Measurements from ENCODE around the gene PDSS2.

DNA sequence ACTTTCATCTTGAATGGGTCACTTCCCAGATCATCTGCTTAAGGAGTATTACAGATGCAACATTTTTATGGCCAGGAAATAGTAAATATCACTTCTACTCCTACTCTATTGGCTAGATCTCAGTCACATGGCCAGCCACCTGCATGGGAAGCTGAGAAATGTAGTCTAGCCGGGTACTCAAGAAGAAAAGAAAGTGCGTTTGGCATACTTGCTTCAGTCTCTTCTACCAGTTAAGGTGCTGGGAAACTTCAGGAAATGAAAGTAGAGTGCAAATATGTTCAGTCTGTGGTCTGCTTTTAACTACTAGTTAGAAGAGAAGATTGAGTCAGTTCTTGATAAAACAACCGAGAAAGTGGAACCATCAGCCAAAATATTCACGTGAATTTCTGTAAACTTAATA is 129.2 kb downstream of the PDSS2 start:
- TF ChIP-seq POLR2A (IDR thresholded peaks at IDR 0.05), result no peak
- TF ChIP-seq POLR2AphosphoS5 (IDR thresholded peaks at IDR 0.05), result no peak
- TF ChIP-seq, protein P1, sequence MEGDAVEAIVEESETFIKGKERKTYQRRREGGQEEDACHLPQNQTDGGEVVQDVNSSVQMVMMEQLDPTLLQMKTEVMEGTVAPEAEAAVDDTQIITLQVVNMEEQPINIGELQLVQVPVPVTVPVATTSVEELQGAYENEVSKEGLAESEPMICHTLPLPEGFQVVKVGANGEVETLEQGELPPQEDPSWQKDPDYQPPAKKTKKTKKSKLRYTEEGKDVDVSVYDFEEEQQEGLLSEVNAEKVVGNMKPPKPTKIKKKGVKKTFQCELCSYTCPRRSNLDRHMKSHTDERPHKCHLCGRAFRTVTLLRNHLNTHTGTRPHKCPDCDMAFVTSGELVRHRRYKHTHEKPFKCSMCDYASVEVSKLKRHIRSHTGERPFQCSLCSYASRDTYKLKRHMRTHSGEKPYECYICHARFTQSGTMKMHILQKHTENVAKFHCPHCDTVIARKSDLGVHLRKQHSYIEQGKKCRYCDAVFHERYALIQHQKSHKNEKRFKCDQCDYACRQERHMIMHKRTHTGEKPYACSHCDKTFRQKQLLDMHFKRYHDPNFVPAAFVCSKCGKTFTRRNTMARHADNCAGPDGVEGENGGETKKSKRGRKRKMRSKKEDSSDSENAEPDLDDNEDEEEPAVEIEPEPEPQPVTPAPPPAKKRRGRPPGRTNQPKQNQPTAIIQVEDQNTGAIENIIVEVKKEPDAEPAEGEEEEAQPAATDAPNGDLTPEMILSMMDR (IDR thresholded peaks at IDR 0.05 in 8 of 11, conservative IDR thresholded peaks at IDR 0.05 in 3 of 11), result no peak
